ENCODE data around the gene CHIT1.

Gene CHIT1

GRCh38 chr1:203188686-203189232, 40.7 kb downstream of the CHIT1 start:
- Mint-ChIP-seq H3K27ac (no peak overlapping the region), H3K27me3 (no peaks in the 10 kb centered on the region), H3K4me3 (no peak overlapping the region), H3K36me3 (no peaks in the 10 kb centered on the region), H3K4me1 (no peaks in the 10 kb centered on the region), H3K9me3 (no peaks in the 10 kb centered on the region)

- H3K27me3 Mint-ChIP-seq = no peaks in the 10 kb centered on the region
- H3K4me1 Mint-ChIP-seq = no peaks in the 10 kb centered on the region
- H3K4me3 Mint-ChIP-seq = no peak overlapping the region
- H3K9me3 Mint-ChIP-seq = no peaks in the 10 kb centered on the region
- no peaks in the 10 kb centered on the region for H3K36me3 Mint-ChIP-seq
- H3K27ac Mint-ChIP-seq = no peak overlapping the region
Measured at GRCh38 chr1:203187689-203188264, 41.7 kb downstream of the CHIT1 start.

DNA sequence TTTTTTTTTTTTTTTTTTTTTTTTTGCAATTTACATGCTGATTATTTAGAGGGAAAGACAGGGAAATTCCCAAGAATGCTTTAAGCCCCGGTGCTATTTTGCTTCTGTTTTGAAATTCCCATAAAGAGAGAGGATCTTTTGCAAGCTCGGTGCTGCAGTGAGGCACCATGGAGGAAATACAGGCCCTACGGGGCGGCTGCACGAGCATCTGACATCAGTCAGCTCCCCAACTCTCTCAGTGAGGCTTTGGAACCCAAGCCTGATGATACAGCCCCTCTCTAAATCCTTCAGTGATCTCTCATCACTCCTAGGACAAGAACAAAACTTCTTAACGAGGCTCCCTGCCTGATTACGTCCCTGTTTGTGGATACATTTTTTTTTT, 42.2 kb downstream of the CHIT1 start:
- no peak overlapping the region for H3K4me3 Mint-ChIP-seq
- no peaks in the 10 kb centered on the region for H3K4me1 Mint-ChIP-seq
- no peak overlapping the region for H3K27ac Mint-ChIP-seq
- H3K36me3 Mint-ChIP-seq = no peaks in the 10 kb centered on the region
- H3K9me3 Mint-ChIP-seq = no peaks in the 10 kb centered on the region
- no peaks in the 10 kb centered on the region for H3K27me3 Mint-ChIP-seq

DNA sequence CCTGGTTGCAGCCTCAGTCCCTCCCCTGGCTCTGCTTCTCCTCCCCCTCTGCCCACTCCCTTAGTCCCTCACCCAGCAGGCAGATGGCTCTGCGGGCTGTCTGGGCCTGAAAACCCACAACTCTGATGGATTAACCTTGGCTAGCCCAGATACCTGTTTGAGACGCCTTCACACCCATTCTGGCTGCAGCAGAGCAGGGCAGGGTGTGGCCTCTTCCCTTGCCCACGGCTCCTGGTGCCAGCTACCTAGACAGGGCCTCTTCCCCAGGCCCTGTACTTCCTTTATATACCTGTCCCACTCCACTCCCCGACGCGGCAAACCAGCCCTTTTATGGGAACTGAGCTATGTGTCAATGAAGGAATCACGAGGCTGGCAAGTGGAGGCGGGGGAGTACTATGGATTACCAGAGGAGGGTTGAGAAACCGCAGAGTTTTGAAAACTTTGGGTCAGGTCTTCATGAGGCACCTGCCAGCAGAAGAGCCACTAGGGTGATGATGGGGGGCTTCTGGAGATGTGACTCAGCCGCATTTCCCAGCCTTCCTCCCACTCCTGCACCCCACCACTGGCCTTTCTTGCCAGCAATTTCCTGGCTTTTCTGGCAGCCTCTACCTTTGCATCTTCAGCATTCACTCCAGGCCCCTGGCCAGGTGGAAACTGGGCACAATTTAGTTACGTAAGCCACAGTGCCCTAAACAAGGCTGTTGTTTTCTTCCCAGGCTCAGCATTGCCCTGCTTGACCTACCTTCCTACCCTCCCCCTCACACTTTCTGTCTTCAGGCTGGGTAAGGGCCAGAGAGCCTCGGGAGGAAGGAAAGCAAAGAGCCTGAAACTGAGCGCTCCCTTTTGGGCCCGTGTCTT, 42.8 kb downstream of the CHIT1 start, which contains the start of gene CHI3L1:
Gene CHI3L1 (minus strand): TSS at position 259 of the 858 bp plus-strand sequence. CDS start 81 bp downstream, at position 178.
- Mint-ChIP-seq H3K27me3 (no peaks in the 10 kb centered on the region), H3K4me1 (no peaks in the 10 kb centered on the region), H3K9me3 (no peaks in the 10 kb centered on the region)

DNA sequence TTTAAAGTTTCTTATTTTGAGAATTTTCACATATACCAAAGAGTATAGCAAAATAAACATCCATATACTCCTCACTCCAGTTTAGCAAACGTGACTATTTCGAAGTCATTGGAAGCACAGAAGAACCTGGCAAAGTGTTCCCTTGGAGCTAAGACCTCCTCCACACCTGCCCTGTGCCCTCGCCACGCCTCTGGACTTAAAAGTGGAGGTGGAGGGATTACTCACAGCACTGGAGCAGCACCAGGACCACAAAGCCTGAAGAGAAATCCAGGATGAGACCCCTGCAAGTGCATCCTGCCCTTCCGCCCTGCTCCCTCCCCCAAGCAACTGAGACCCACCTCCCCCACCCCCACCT, 43.4 kb downstream of the CHIT1 start:
- no peak overlapping the region for H3K27ac Mint-ChIP-seq
- H3K27me3 Mint-ChIP-seq = no peaks in the 10 kb centered on the region
- H3K4me3 Mint-ChIP-seq = no peak overlapping the region

More for the DNA sequence above, 42.8 kb downstream of the CHIT1 start, which contains the start of gene CHI3L1:
- Mint-ChIP-seq H3K4me3 (no peak within 1 kb of the TSS), H3K36me3 (no peaks in the 10 kb centered on the region), H3K27ac (no peak within 1 kb of the TSS)

GRCh38 chr1:203185585-203185984, 43.9 kb downstream of the CHIT1 start:
- Mint-ChIP-seq H3K36me3 (no peaks in the 10 kb centered on the region), H3K4me1 (no peaks in the 10 kb centered on the region), H3K9me3 (no peaks in the 10 kb centered on the region), H3K4me3 (no peak overlapping the region), H3K27me3 (no peaks in the 10 kb centered on the region), H3K27ac (no peak overlapping the region)

More for the DNA sequence above, 43.4 kb downstream of the CHIT1 start:
- Mint-ChIP-seq H3K9me3 (no peaks in the 10 kb centered on the region), H3K36me3 (no peaks in the 10 kb centered on the region), H3K4me1 (no peaks in the 10 kb centered on the region)

GRCh38 chr1:203185061-203185461, 44.4 kb downstream of the CHIT1 start:
- Mint-ChIP-seq H3K27me3 (no peaks in the 10 kb centered on the region), H3K4me1 (no peaks in the 10 kb centered on the region), H3K27ac (no peak overlapping the region), H3K9me3 (no peaks in the 10 kb centered on the region), H3K36me3 (no peaks in the 10 kb centered on the region), H3K4me3 (no peak overlapping the region)

DNA sequence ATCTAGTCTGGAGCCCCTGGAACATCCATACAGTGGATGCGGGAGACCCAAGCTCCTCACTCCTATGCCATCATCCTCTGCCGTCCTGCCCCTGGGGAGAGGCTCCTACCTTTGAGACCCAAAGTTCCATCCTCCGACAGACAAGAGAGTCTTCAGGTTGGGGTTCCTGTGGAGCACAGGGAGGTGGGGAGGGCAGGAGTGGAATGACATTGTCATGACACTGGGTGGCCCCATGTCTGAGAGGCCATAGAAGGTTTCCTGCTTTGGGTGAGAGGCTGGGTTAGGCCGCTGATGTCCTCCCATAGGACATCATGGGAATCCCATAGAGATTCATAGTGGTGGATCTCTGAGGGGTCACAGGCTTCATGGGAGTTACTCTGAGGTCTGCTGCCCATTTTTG, 45.0 kb downstream of the CHIT1 start:
- H3K9me3 Mint-ChIP-seq = no peaks in the 10 kb centered on the region
- H3K4me3 Mint-ChIP-seq = no peak overlapping the region
- no peaks in the 10 kb centered on the region for H3K4me1 Mint-ChIP-seq
- no peak overlapping the region for H3K27ac Mint-ChIP-seq
- H3K36me3 Mint-ChIP-seq = no peaks in the 10 kb centered on the region
- no peaks in the 10 kb centered on the region for H3K27me3 Mint-ChIP-seq

DNA sequence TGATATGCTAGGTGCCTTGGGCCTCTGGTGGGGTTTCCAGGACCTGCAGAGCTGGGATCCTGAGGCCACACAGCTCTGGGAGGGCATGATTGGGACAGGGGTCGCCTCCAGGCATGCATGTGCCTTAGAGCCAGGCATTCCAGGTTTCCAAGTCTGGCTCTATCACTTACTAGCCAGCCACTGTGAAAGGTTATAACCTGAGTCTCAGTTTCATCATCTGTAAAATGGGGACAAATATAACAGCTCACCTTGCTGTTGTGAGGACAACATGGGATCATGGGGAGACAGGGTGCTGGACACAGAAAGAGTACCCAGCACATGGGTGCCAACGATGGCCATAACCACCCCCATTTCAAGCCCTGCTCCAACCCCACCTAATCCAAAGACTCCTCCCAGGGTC, 45.6 kb downstream of the CHIT1 start:
- Mint-ChIP-seq H3K4me1 (no peaks in the 10 kb centered on the region), H3K9me3 (no peaks in the 10 kb centered on the region), H3K4me3 (no peak overlapping the region), H3K36me3 (no peaks in the 10 kb centered on the region), H3K27me3 (no peaks in the 10 kb centered on the region), H3K27ac (no peak overlapping the region)

GRCh38 chr1:203182387-203182953, 47.0 kb downstream of the CHIT1 start:
- Mint-ChIP-seq H3K4me3 (no peak overlapping the region), H3K36me3 (no peaks in the 10 kb centered on the region), H3K27me3 (no peaks in the 10 kb centered on the region), H3K27ac (no peak overlapping the region), H3K4me1 (no peaks in the 10 kb centered on the region), H3K9me3 (no peaks in the 10 kb centered on the region)

- no peak overlapping the region for H3K27ac Mint-ChIP-seq
- H3K4me3 Mint-ChIP-seq = no peak overlapping the region
- H3K36me3 Mint-ChIP-seq = no peaks in the 10 kb centered on the region
Measured at GRCh38 chr1:203181586-203182386, 47.7 kb downstream of the CHIT1 start.

DNA sequence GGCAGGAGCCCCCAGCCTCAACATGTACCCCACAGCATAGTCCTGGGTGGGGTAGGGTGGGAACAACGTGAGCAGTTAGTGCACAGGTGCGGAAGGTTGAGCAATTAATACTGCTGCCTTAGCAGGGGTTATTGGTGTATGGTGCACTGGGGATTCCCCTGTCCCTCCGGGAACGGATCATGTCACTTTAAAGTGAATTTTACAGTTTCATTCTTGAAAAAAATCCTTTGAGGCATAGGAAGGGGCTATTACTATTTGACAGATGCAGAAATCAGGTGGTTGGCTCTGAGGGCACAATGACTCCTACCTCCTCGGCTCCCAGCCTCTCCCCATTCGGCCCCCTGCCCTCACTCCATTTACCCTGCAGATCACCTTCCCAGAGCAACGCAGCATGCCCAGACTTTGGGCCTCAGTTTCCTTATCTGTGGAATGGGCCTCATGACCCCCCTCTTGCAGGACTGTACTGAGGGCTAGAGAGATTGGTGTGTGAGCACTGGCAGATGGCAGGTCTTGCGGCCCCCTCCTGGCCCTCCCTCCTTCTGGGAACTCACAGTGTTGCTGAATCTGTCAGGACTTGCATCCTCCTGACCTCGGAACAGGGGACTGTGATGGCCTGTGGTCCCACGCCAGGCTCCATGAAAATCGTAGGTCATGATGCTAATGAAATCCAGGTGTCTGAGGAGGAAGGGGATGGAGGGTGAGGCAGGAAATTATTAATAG, 48.7 kb downstream of the CHIT1 start:
- no peaks in the 10 kb centered on the region for H3K36me3 Mint-ChIP-seq
- H3K27me3 Mint-ChIP-seq = no peaks in the 10 kb centered on the region
- no peaks in the 10 kb centered on the region for H3K4me1 Mint-ChIP-seq
- no peaks in the 10 kb centered on the region for H3K9me3 Mint-ChIP-seq
- H3K27ac Mint-ChIP-seq = no peak overlapping the region
- H3K4me3 Mint-ChIP-seq = no peak overlapping the region

More at GRCh38 chr1:203181586-203182386, 47.7 kb downstream of the CHIT1 start:
- Mint-ChIP-seq H3K9me3 (no peaks in the 10 kb centered on the region), H3K27me3 (no peaks in the 10 kb centered on the region), H3K4me1 (no peaks in the 10 kb centered on the region)

DNA sequence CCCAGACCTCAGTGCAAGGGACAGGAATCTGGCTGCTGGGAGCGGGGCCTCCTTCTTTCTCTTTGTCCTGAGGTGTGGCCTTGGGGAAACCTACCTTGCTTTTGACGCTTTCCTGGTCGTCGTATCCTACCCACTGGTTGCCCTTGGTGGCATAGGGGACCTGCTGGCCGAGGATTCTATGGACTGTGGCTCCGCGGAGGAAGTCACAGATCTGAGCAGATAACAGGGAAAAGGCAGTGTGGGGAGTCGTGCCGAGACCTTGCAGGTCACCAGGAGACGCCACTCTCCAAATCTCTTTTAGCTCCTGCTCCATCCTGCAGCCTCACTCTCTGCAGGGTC, 49.8 kb downstream of the CHIT1 start:
- H3K27me3 Mint-ChIP-seq = no peaks in the 10 kb centered on the region
- no peaks in the 10 kb centered on the region for H3K9me3 Mint-ChIP-seq
- no peak overlapping the region for H3K27ac Mint-ChIP-seq
- H3K4me1 Mint-ChIP-seq = no peaks in the 10 kb centered on the region
- H3K4me3 Mint-ChIP-seq = no peak overlapping the region
- H3K36me3 Mint-ChIP-seq = no peaks in the 10 kb centered on the region

DNA sequence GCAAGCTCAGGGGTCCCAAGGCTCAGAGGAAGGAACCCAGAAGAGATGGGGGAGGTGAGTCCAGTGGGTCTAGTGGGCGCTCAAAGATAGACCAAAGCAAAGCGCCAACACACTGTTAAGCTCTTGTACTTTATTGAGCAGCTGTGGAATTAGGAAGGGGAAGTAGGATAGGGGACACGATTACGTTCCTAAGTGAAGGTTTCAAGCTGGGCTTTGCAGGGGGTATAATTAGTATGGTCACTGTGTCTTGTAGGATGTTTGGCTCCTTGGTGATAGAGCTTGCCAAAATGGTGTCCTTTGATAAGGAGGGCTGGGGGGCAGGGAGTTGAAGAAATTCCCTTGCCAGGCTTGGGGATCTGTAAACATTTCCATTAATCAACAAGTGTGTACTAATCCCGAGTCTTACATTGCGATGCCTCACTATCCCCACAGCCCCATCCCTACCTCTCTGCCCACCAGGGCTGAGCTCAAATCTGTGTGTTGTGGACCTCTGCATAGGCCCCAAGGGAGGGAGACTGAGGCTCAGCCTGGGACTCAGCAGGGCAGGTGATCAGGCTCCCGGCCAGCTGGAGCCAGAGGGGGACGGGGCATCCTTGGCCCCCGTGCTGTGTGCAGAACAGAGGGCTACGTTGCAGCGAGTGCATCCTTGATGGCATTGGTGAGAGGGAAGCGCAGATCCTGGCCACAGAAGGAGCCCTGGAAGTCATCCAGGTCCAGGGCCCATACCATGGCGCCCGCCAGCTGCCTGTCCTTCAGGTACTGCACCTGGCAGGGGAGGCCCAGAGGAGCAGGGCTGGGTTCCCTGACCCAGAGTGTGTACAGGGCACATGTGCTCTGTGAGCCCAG, 50.4 kb downstream of the CHIT1 start:
- Mint-ChIP-seq H3K36me3 (no peaks in the 10 kb centered on the region), H3K27me3 (no peaks in the 10 kb centered on the region), H3K27ac (no peak overlapping the region), H3K4me1 (no peaks in the 10 kb centered on the region), H3K4me3 (no peak overlapping the region), H3K9me3 (no peaks in the 10 kb centered on the region)

Data from activated naive CD4-positive, alpha-beta T cell treated with anti-CD3 and anti-CD28 coated beads, Interleukin-2, amount 50 U/mL, for 24 hours (primary cell).